HG03045 (cell line): ENCODE measurements around the gene FBXW2.
"Not testable (repeated sequence)": the region's sequence is repeated elsewhere in the genome, so short reads cannot be mapped to it uniquely, and the experiment has no call there.

Source experiments
- ATAC-seq: cut with Tn5 transposase; IDR thresholded peaks from one replicate; pipeline ENCODE4 v1.9.1; 2021; ENCODE audit warnings: mild to moderate bottlenecking, moderate library complexity; ENCODE audit not compliant: unreplicated experiment

FBXW2 gene

GRCh38 chr9:120792898-120793765 lies at the start of gene FBXW2:
Gene FBXW2 (minus strand): TSS chr9:120793416. CDS start chr9:120788258, 5,158 bp downstream.
- peak; percentile 95 for ATAC-seq

- ATAC-seq: peak; percentile 11
These were observed 48.9 kb upstream of the FBXW2 start for GRCh38 chr9:120841930-120842684.

- ATAC-seq: no peak
These were observed 45.9 kb upstream of the FBXW2 start for GRCh38 chr9:120839146-120839545.

GRCh38 chr9:120837921-120838320 lies 44.7 kb upstream of the FBXW2 start:
- ATAC-seq: no peak

- ATAC-seq: no peak
These were observed 40.1 kb upstream of the FBXW2 start for GRCh38 chr9:120833325-120833724.

- no peak for ATAC-seq
These were observed 39.6 kb upstream of the FBXW2 start for GRCh38 chr9:120832807-120833206.

- no peak for ATAC-seq
These were observed 37.6 kb upstream of the FBXW2 start for GRCh38 chr9:120830865-120831264.

- ATAC-seq: no peak
These were observed 36.9 kb upstream of the FBXW2 start for GRCh38 chr9:120830151-120830550.

- ATAC-seq: no peak
These were observed 36.4 kb upstream of the FBXW2 start for GRCh38 chr9:120829650-120830049.

- ATAC-seq: no peak
These were observed 26.9 kb upstream of the FBXW2 start for GRCh38 chr9:120820095-120820494.

GRCh38 chr9:120818595-120818994 lies 25.4 kb upstream of the FBXW2 start:
- ATAC-seq: no peak

- ATAC-seq: no peak
These were observed 21.9 kb upstream of the FBXW2 start for GRCh38 chr9:120815075-120815474.

GRCh38 chr9:120808931-120809330 lies 15.7 kb upstream of the FBXW2 start:
- no peak for ATAC-seq

GRCh38 chr9:120807607-120808379 lies 14.6 kb upstream of the FBXW2 start:
- ATAC-seq: no peak

GRCh38 chr9:120804784-120805363 lies 11.7 kb upstream of the FBXW2 start:
- not testable (repeated sequence) for ATAC-seq

GRCh38 chr9:120801441-120801840 lies 8.2 kb upstream of the FBXW2 start:
- no peak for ATAC-seq

- ATAC-seq: no peak
These were observed 2.1 kb downstream of the FBXW2 start for GRCh38 chr9:120791161-120791560.

GRCh38 chr9:120787933-120788332 lies 5.3 kb downstream of the FBXW2 start:
- ATAC-seq: no peak

GRCh38 chr9:120783602-120784047 lies 9.6 kb downstream of the FBXW2 start:
- no peak for ATAC-seq

- no peak for ATAC-seq
These were observed 12.0 kb downstream of the FBXW2 start for GRCh38 chr9:120781236-120781635.

GRCh38 chr9:120780367-120780766 lies 12.8 kb downstream of the FBXW2 start:
- ATAC-seq: no peak
